ENCODE data around the gene ABCC1.
"Not testable (repeated sequence)": the region's sequence is repeated elsewhere in the genome, so short reads cannot be mapped to it uniquely, and the experiment has no call there.

ABCC1 gene

DNA sequence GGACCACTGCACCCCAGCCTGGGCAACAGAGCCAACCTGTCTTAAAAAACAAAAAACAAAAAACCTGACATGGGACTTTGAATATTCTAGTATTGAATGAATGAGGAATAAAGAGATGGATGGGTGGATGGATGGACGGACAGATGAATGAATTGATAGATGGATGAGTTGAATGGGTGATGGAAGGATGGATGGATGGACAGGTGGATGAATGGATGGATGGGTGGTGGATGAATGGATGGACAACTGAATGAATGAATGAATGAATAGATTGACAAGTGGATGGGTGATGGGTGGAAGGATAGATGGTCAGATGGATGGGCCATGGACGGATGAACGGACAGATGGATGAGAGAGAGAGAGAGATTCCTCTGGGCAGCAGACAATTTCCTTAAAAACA lies 38.2 kb upstream of the ABCC1 start:
- H3K4me3 ChIP-seq (ENCODE audit: low read depth, low read length): no peak overlapping the region
- no peak for TF ChIP-seq CTCF (IDR thresholded peaks at IDR 0.05; ENCODE audit: low read depth, low read length)

- H3K4me3 ChIP-seq (ENCODE audit: low read depth, low read length): no peak overlapping the region
- no peak for TF ChIP-seq CTCF (IDR thresholded peaks at IDR 0.05; ENCODE audit: low read depth, low read length)
Observed at GRCh38 chr16:15913046-15913698, 36.2 kb upstream of the ABCC1 start.

DNA sequence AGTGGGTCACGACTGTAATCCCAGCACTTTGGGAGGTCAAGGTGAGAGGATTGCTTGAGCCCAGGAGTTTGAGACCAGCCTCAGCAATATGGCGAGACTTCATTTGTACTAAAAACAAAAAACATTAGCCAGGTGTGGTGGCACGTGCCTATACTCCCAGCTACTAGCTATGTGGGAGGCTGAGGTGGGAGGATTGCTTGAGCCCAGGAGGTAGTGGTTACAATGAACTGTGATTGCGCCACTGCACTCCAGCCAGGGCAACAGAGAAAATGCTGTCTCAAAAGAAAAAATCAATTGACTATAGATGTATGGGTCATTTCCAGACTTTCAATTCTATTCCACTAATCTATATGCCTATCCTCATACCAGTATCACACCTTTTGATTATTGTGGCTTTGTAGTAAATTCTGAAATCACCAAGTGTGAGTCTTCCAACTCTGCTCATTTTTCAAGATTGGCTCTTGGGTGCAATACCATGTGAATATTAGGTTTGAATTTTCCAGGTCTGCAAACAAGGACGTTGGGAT lies 33.8 kb upstream of the ABCC1 start:
- no peak for TF ChIP-seq CTCF (IDR thresholded peaks at IDR 0.05; ENCODE audit: low read depth, low read length)
- no peak overlapping the region for H3K4me3 ChIP-seq (ENCODE audit: low read depth, low read length)

GRCh38 chr16:15916323-15916722 lies 33.1 kb upstream of the ABCC1 start:
- no peak for TF ChIP-seq CTCF (IDR thresholded peaks at IDR 0.05; ENCODE audit: low read depth, low read length)
- H3K4me3 ChIP-seq (ENCODE audit: low read depth, low read length): no peak overlapping the region

- H3K4me3 ChIP-seq (ENCODE audit: low read depth, low read length): not testable (repeated sequence)
Observed at GRCh38 chr16:15918314-15918713, 31.1 kb upstream of the ABCC1 start.

GRCh38 chr16:15919331-15919730 lies 30.1 kb upstream of the ABCC1 start:
- no peak for TF ChIP-seq CTCF (IDR thresholded peaks at IDR 0.05; ENCODE audit: low read depth, low read length)
- no peak overlapping the region for H3K4me3 ChIP-seq (ENCODE audit: low read depth, low read length)

DNA sequence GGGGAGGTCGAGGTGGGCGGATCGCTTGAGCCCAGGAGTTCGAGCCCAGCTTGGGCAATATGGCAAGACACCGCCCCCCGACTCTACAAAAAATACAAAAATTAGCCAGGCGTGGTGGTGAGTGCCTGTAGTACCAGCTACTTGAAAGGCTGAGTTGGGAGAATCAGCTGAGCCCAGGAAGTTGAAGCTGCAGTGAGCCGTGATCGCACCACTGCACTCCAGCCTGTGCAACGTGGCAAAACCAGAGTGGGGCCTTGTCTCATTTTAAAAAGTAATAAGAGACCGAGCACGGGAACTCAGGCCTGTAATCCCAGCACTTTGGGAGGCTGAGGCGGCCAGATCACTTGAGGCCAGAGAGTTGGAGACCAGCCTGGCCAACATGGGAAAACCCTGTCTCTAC lies 24.4 kb upstream of the ABCC1 start:
- H3K4me3 ChIP-seq (ENCODE audit: low read depth, low read length): no peak overlapping the region
- TF ChIP-seq CTCF (IDR thresholded peaks at IDR 0.05; ENCODE audit: low read depth, low read length): no peak

GRCh38 chr16:15925631-15926030 lies 23.8 kb upstream of the ABCC1 start:
- no peak for TF ChIP-seq CTCF (IDR thresholded peaks at IDR 0.05; ENCODE audit: low read depth, low read length)
- H3K4me3 ChIP-seq (ENCODE audit: low read depth, low read length): no peak overlapping the region

All from WI38 (cell line).